HG03097 (cell line): ENCODE results near the gene THBS1.

ENCODE experiments used
- ATAC-seq: cut with Tn5 transposase; IDR thresholded peaks from one replicate; pipeline ENCODE4 v1.9.1; 2021; ENCODE audit not compliant: unreplicated experiment, low FRiP score

The THBS1 gene

GRCh38 chr15:39580485-39581241, at the start of gene THBS1:
Gene THBS1 (plus strand): TSS chr15:39581079. CDS start chr15:39581858, 779 bp downstream.
- no peak for ATAC-seq

GRCh38 chr15:39534996-39535395, 45.9 kb upstream of the THBS1 start:
- ATAC-seq, result no peak

- no peak for ATAC-seq
These were observed 45.4 kb upstream of the THBS1 start for GRCh38 chr15:39535466-39535865.

- ATAC-seq, result no peak
These were observed 41.9 kb upstream of the THBS1 start for GRCh38 chr15:39538936-39539335.

- ATAC-seq, result no peak
These were observed 41.4 kb upstream of the THBS1 start for GRCh38 chr15:39539466-39539865.

GRCh38 chr15:39539973-39540558, 40.8 kb upstream of the THBS1 start:
- ATAC-seq, result no peak

GRCh38 chr15:39542385-39543065, 38.4 kb upstream of the THBS1 start:
- no peak for ATAC-seq

- no peak for ATAC-seq
These were observed 37.2 kb upstream of the THBS1 start for GRCh38 chr15:39543651-39544050.

- ATAC-seq, result no peak
These were observed 34.0 kb upstream of the THBS1 start for GRCh38 chr15:39546842-39547241.

- no peak for ATAC-seq
These were observed 32.3 kb upstream of the THBS1 start for GRCh38 chr15:39548561-39548960.

GRCh38 chr15:39549912-39550311, 31.0 kb upstream of the THBS1 start:
- no peak for ATAC-seq

GRCh38 chr15:39551476-39551875, 29.4 kb upstream of the THBS1 start:
- no peak for ATAC-seq

- ATAC-seq, result no peak
These were observed 28.3 kb upstream of the THBS1 start for GRCh38 chr15:39552556-39552955.

- ATAC-seq, result no peak
These were observed 26.8 kb upstream of the THBS1 start for GRCh38 chr15:39553947-39554693.

- no peak for ATAC-seq
These were observed 26.0 kb upstream of the THBS1 start for GRCh38 chr15:39554746-39555387.

GRCh38 chr15:39555885-39556284, 25.0 kb upstream of the THBS1 start:
- no peak for ATAC-seq

- ATAC-seq, result no peak
These were observed 24.4 kb upstream of the THBS1 start for GRCh38 chr15:39556461-39556860.

GRCh38 chr15:39558421-39558820, 22.5 kb upstream of the THBS1 start:
- no peak for ATAC-seq

GRCh38 chr15:39564972-39565665, 15.8 kb upstream of the THBS1 start:
- no peak for ATAC-seq

- ATAC-seq, result no peak
These were observed 15.0 kb upstream of the THBS1 start for GRCh38 chr15:39565851-39566250.
